IgD-negative memory B cell (primary cell): ENCODE results near the gene TPI1. TPM values are rescaled to one million over a fixed set of nuclear protein-coding genes. Genes with fewer than 3 reads are reported as not detected.

Source experiments
- H3K27ac Mint-ChIP-seq, 3 donors: one replicate each; pipeline ENCODE4 v1.8.0; 2020 to 2022; ENCODE audit warnings: mild to moderate bottlenecking in 3 of 3, mixed read lengths in 3 of 3, moderate library complexity in 1 of 3
- H3K27me3 Mint-ChIP-seq: one replicate; pipeline ENCODE4 v1.8.0; 2021; ENCODE audit warnings: mixed read lengths
- H3K36me3 Mint-ChIP-seq: one replicate; pipeline ENCODE4 v1.8.0; 2020; ENCODE audit warnings: mild to moderate bottlenecking, mixed read lengths
- H3K4me1 Mint-ChIP-seq, 3 donors: one replicate each; pipeline ENCODE4 v1.8.0; 2020 to 2022; ENCODE audit warnings: mixed read lengths in 3 of 3, mild to moderate bottlenecking in 1 of 3
- H3K4me3 Mint-ChIP-seq, 4 donors: one replicate each; pipeline ENCODE4 v1.8.0; 2020 to 2022; ENCODE audit warnings: mild to moderate bottlenecking in 4 of 4, mixed read lengths in 4 of 4, moderate library complexity in 3 of 4
- H3K9me3 Mint-ChIP-seq, 3 donors: one replicate each; pipeline ENCODE4 v1.8.0; 2020 to 2021; ENCODE audit warnings: mixed read lengths in 3 of 3, mild to moderate bottlenecking in 1 of 3
- polyA plus RNA-seq: library from polyadenylated mRNA; unstranded; fragments of 300-500 nt; fragmentation: Illumina TruSeq; gene quantifications from one replicate; pipeline ENCODE4 v1.2.3, GENCODE V29; 2021

Gene TPI1
- polyA plus RNA-seq, 1 donor from 2014 or later = 490 TPM

DNA sequence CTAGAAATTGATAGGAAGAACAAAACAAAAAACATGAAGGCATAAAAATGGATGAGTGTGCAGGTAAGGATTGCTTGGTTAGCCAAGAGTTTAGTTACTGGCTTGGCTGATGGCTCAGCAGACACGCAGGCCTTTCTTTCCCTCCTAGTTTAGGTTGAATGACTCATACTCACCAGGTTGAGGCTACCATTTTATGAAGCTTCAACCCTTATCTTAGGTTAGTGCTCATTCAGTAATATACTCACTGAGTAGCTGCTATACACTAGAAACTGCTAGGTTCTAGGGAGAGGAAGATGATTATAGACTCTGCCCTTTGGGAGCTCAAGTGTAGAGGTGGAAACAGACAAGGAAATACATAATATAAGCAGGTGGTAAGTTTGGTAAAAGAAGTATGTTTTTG is 33.1 kb upstream of the TPI1 start:
- Mint-ChIP-seq H3K36me3 (peaks cover 1% of the 10 kb centered on the region), H3K9me3 (no peaks in the 10 kb centered on the region), H3K27ac (no peak overlapping the region), H3K4me1 (peaks cover 4 to 7% (median 5%) of the 10 kb centered on the region in 3 donors), H3K27me3 (peaks cover 20% of the 10 kb centered on the region), H3K4me3 (no peak overlapping the region)

DNA sequence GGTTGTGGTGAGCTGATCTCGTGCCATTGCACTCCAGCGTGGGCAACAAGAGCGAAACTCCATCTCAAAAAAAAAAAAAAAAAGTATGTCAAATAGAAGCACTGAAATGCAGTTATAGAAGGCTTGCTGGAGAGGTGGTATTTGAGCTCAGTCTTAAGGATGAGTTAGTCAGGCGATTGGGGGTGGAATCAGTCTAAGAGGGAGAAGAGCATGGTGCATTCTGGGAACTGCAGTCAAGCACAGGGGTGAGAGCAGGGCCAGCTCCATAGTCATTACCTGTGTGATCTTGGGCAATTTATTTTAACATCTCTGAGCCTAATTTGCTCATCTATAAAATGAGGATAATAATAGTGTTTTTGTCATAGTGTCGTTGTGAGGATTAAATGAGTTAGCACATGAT is 32.5 kb upstream of the TPI1 start:
- peaks cover 5 to 10% (median 9%) of the 10 kb centered on the region in 3 donors for H3K4me1 Mint-ChIP-seq
- H3K4me3 Mint-ChIP-seq = no peak overlapping the region
- no peaks in the 10 kb centered on the region for H3K9me3 Mint-ChIP-seq
- no peak overlapping the region for H3K27ac Mint-ChIP-seq
- peaks cover 1% of the 10 kb centered on the region for H3K36me3 Mint-ChIP-seq
- H3K27me3 Mint-ChIP-seq = peaks cover 15% of the 10 kb centered on the region

DNA sequence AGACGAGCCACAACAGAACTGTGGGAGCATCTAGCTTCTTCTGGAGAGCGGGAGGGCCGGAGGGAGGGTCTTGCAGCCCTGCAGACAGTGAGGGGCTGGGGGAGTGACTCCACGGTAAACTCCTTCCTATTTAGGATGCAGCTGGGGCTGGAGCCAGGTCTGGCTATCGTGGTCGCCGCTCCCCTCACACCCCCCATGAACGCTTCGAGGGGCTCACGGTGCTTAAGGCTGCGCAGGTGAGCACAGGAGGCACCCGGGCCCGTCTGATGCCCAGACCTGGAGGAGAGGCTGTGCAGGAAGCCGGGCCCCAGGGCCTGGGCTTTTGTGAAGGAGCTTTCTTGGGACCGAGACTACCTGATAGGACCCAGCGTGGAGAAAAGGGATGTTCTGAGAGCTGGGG is 30.5 kb upstream of the TPI1 start:
- H3K36me3 Mint-ChIP-seq = no peaks in the 10 kb centered on the region
- H3K9me3 Mint-ChIP-seq = no peaks in the 10 kb centered on the region
- H3K27ac Mint-ChIP-seq = no peak overlapping the region

DNA sequence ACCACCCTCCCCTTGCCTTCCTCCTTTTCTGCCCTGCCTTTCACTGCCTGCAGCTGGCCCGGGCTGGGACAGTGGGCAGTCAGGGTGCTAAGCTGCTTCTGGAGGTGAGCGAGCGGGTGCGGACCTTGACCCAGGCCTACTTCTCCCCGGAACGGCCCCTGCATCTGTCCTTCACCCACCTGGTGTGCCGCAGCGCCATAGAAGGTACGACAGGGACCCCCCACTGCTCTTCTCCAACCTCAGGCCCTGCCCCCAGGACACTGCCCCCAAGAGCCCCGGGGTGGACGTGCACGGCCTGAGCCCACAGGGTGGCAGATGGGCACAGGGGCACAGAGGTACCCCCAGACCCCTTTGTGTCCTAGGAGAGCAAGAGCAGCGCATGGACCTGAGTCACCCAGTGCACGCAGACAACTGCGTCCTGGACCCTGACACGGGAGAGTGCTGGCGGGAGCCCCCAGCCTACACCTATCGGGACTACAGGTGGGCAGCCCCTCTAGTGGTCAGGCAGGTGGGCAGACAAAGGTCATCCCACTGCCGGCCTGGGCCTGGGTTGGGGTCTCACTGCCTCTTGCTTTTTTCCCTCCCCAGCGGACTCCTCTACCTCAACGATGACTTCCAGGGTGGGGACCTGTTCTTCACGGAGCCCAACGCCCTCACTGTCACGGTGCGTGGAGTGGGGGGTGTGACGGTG is 29.8 kb upstream of the TPI1 start:
- no peaks in the 10 kb centered on the region for H3K36me3 Mint-ChIP-seq
- H3K4me3 Mint-ChIP-seq = no peak overlapping the region
- H3K27me3 Mint-ChIP-seq = peaks cover 2% of the 10 kb centered on the region
- H3K9me3 Mint-ChIP-seq = no peaks in the 10 kb centered on the region
- H3K27ac Mint-ChIP-seq = no peak overlapping the region
- peaks cover 10 to 15% (median 14%) of the 10 kb centered on the region in 3 donors for H3K4me1 Mint-ChIP-seq

More for the DNA sequence above, 30.5 kb upstream of the TPI1 start:
- Mint-ChIP-seq H3K27me3 (peaks cover 4% of the 10 kb centered on the region), H3K4me1 (peaks cover 10 to 15% (median 14%) of the 10 kb centered on the region in 3 donors), H3K4me3 (no peak overlapping the region)

DNA sequence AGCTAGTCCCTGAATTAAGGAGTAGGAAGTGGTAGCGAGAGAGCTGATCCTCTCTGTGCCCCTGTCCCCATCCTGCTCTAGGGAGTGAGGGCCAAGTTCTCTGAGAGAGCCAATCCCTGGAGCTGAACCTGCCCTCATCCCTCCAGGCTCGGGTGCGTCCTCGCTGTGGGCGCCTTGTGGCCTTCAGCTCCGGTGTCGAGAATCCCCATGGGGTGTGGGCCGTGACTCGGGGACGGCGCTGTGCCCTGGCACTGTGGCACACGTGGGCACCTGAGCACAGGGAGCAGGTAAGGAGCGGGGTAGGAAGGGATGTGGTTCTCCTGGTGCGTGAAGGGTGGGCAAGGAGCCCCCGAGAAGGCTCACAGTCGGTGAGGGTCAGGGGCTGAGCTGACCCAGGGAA is 28.5 kb upstream of the TPI1 start:
- Mint-ChIP-seq H3K27ac (no peak overlapping the region), H3K9me3 (no peaks in the 10 kb centered on the region), H3K4me3 (no peak overlapping the region), H3K27me3 (peaks cover 2% of the 10 kb centered on the region), H3K4me1 (peaks cover 10 to 15% (median 14%) of the 10 kb centered on the region in 3 donors), H3K36me3 (no peaks in the 10 kb centered on the region)

DNA sequence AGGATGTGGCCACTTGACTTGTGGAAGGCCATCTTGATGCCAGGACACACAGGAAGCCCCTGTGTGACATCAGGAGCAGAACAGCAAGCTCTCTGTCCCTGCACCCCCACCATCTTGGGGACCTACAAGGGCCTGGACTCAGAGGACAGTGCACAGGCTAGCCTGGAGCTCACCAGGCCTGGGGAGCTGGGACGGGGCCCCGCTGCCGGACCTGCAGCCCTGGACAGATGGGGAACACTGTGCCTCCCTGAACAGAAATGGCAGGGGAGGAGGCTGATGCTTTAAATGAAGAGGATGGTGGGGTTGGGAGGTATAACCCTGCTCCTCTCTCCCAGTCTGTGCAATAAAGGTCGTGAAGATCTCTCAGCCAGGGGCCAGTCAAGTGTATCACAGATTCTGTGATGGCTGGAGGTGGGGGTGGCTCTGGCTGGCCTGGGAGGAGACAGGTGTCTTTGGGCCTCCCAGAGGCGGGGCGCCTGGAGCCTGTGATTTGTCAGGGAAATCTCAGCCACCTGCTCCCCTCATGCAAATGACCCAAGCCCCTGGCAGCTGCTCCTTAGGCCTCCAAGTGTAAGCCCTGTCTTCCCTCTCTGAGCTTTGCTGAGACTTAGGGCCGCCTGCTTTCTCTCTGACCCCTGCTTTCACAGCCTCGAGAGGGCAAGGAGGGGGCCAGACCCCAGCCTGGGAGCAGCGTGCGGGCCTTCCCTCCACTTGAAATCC is 27.7 kb upstream of the TPI1 start:
- H3K9me3 Mint-ChIP-seq = no peaks in the 10 kb centered on the region
- H3K27me3 Mint-ChIP-seq = peaks cover 2% of the 10 kb centered on the region
- H3K36me3 Mint-ChIP-seq = no peaks in the 10 kb centered on the region
- peak overlapping the region in 2 of 3 donors; percentile 23 to 59 for H3K27ac Mint-ChIP-seq
- peaks cover 10 to 15% (median 14%) of the 10 kb centered on the region in 3 donors for H3K4me1 Mint-ChIP-seq
- H3K4me3 Mint-ChIP-seq = peak overlapping the region in 2 of 4 donors; percentile 67 to 85

DNA sequence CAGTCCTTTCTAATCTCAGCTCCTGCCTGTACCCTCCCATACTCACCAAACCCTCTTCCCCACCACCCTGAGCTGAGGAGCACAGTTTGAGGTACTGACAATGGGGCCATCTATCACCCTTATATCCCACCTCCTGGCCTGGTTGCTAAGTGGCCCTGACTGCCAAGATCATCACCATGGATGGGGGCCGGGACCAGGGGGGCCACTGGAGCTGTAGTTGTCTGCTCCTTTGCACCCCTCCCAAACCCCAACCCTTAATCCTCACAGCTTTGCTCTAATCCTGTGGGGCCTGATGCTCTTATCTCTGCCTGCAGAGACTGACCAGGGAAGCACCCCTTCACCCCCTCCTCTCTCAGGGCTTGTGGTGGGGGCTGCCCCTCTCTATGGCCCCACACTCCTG is 27.0 kb upstream of the TPI1 start:
- Mint-ChIP-seq H3K9me3 (no peaks in the 10 kb centered on the region), H3K36me3 (no peaks in the 10 kb centered on the region), H3K27me3 (no peaks in the 10 kb centered on the region), H3K27ac (peak overlapping the region in 2 of 3 donors; percentile 23 to 78), H3K4me3 (peak overlapping the region in 2 of 4 donors; percentile 67 to 85), H3K4me1 (peaks cover 10 to 15% (median 14%) of the 10 kb centered on the region in 3 donors)

DNA sequence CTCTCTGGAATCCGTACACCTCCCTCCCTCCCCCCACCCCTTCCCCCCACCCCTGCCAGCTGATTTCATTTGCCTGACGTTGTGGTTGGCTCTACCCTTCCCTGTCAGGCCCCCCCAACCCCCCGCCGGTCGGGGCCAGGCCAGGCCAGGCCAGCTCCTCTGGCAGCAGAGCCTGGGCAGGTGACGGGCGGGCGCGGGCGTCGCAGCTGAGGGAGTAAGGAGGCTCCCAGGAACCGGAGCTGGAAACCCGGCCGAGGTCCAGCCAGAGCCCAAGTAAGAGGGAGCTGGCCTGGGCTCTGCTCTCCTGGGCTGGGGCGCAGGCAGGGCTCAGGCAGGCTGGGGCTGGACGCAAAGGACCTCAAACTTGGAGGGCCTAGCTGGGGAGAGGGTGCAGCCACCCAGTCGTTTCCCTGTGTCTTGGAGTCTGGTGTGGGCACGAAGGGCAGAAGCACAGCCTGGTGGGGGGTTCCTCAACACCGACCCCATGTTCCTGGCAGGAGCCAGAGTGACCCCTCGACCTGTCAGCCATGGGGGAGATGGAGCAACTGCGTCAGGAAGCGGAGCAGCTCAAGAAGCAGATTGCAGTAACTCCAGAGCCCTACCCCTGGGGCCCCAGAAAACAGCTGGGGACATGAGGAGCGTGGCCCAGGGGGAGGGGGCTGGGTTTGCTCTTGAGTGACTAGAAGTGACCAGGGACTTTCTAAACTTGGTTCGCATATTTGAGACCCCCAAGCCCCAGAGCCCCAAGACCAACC is 26.4 kb upstream of the TPI1 start, which contains the start of gene GNB3:
Gene GNB3, plus strand, starts transcription at position 165 of the 755 bp plus-strand sequence. Its CDS starts 363 bp downstream, at position 528.
- peak within 1 kb of the TSS in 2 of 3 donors; percentile 23 to 78 for H3K27ac Mint-ChIP-seq
- H3K4me3 Mint-ChIP-seq = peak within 1 kb of the TSS in 2 of 4 donors; percentile 67 to 85
- no peaks in the 10 kb centered on the region for H3K9me3 Mint-ChIP-seq
- peaks cover 10 to 14% (median 12%) of the 10 kb centered on the region in 3 donors for H3K4me1 Mint-ChIP-seq
- H3K27me3 Mint-ChIP-seq = no peaks in the 10 kb centered on the region
- H3K36me3 Mint-ChIP-seq = no peaks in the 10 kb centered on the region

DNA sequence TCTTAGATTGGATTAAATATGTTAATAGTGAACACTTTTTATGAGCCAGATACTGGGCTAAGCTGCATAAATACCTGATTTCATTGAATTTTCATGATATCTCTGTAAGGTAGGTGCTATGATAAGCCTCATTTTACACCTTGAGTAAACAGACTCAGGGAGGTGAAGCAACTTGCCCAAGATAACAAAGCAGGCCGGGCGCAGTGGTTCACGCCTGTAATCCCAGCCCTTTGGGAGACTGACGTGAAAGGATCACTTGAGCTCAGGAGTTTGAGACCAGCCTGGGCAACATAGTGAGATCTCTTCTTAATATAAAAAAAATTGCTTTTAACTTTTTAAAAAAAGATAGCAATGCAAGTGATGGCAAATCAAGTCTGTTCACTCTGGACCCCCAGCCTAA is 25.3 kb upstream of the TPI1 start:
- H3K36me3 Mint-ChIP-seq = no peaks in the 10 kb centered on the region
- H3K27ac Mint-ChIP-seq = no peak overlapping the region
- no peaks in the 10 kb centered on the region for H3K9me3 Mint-ChIP-seq
- H3K4me3 Mint-ChIP-seq = no peak overlapping the region
- no peaks in the 10 kb centered on the region for H3K27me3 Mint-ChIP-seq
- H3K4me1 Mint-ChIP-seq = peaks cover 10 to 14% (median 12%) of the 10 kb centered on the region in 3 donors

DNA sequence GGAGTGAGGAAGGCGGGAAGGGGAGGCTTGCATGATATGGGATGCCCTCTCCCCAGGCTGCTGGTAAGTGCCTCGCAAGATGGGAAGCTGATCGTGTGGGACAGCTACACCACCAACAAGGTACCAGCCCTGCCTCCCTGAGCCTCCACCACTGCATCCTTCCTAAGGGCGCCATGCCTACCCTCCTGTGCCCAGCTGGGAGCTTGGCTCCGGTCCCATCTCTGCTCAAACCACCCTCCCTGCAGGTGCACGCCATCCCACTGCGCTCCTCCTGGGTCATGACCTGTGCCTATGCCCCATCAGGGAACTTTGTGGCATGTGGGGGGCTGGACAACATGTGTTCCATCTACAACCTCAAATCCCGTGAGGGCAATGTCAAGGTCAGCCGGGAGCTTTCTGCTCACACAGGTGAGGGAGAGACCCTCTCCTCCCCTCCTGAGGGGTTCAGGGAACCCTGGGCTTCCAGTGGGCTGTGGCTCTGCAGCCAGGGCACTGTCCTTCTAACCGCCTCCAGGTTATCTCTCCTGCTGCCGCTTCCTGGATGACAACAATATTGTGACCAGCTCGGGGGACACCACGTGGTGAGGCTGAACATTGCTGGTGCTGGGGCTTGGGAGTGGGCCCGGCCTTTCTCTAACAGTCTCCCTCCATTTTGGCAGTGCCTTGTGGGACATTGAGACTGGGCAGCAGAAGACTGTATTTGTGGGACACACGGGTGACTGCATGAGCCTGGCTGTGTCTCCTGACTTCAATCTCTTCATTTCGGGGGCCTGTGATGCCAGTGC is 24.0 kb upstream of the TPI1 start:
- Mint-ChIP-seq H3K9me3 (no peaks in the 10 kb centered on the region), H3K36me3 (no peaks in the 10 kb centered on the region), H3K27ac (no peak overlapping the region), H3K4me3 (no peak overlapping the region), H3K27me3 (no peaks in the 10 kb centered on the region), H3K4me1 (peaks cover 10 to 12% (median 12%) of the 10 kb centered on the region in 3 donors)

DNA sequence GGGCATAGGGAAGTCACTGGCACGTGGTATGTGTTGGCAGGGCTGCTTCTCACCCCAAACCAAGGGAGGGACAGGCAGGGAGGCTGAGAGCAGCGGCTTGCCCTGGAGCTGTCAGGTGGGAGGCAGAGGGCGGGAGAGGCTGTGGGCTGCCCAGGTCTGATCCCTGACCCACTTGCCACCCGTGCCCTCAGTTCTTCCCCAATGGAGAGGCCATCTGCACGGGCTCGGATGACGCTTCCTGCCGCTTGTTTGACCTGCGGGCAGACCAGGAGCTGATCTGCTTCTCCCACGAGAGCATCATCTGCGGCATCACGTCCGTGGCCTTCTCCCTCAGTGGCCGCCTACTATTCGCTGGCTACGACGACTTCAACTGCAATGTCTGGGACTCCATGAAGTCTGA is 21.9 kb upstream of the TPI1 start:
- Mint-ChIP-seq H3K4me1 (peaks cover 0 to 7% (median 4%) of the 10 kb centered on the region in 3 donors), H3K9me3 (no peaks in the 10 kb centered on the region), H3K4me3 (no peak overlapping the region), H3K36me3 (no peaks in the 10 kb centered on the region), H3K27ac (peak overlapping the region in 1 of 3 donors; percentile 62), H3K27me3 (no peaks in the 10 kb centered on the region)

DNA sequence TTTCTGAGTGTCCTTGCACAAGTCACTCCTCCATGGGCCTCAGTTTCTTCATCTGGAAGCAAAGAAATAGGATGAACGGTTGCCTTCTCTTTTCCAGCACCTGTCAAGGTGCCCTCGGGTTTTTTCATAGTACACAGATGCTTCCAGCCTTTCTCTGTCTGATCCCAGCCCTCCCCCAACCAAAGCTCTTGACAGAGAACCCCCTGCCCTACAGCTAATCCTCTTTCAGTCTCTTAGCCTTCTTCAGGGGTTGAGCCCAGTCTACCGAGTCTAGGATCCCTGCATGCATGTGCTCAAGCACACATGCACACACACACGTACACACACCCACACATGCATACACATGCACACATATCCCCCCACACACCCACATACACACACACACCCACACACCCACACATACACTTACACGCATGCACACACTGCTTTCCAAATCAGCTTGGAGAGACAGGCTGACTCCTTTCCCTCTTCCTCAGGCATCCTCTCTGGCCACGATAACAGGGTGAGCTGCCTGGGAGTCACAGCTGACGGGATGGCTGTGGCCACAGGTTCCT is 20.9 kb upstream of the TPI1 start:
- Mint-ChIP-seq H3K4me3 (no peak overlapping the region), H3K36me3 (no peaks in the 10 kb centered on the region), H3K4me1 (peaks cover 4 to 12% (median 8%) of the 10 kb centered on the region in 3 donors), H3K9me3 (no peaks in the 10 kb centered on the region), H3K27me3 (no peaks in the 10 kb centered on the region), H3K27ac (no peak overlapping the region)

DNA sequence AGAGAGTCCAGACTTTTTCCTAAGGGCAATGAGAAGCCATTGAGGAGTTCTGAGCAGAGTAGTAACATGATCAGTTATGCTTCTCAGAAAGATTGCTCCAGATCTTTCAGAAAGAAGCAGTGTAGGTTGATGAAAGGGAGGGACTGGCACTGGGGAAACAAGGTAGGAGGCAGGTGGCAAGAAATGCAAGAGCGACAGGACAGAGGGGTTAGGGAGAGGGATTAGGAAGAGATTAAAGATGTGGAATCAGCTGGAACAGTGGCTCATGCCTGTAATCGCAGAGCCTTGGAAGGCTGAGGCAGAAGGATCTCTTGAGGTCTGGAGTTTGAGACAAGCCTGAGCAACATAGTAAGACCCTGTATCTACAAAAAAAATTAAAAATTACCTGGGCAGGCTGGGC is 19.7 kb upstream of the TPI1 start:
- no peak overlapping the region for H3K27ac Mint-ChIP-seq
- H3K9me3 Mint-ChIP-seq = no peaks in the 10 kb centered on the region
- H3K27me3 Mint-ChIP-seq = no peaks in the 10 kb centered on the region
- no peaks in the 10 kb centered on the region for H3K36me3 Mint-ChIP-seq
- H3K4me1 Mint-ChIP-seq = peaks cover 4 to 12% (median 10%) of the 10 kb centered on the region in 3 donors
- peak overlapping the region in 1 of 4 donors; percentile 8 for H3K4me3 Mint-ChIP-seq

DNA sequence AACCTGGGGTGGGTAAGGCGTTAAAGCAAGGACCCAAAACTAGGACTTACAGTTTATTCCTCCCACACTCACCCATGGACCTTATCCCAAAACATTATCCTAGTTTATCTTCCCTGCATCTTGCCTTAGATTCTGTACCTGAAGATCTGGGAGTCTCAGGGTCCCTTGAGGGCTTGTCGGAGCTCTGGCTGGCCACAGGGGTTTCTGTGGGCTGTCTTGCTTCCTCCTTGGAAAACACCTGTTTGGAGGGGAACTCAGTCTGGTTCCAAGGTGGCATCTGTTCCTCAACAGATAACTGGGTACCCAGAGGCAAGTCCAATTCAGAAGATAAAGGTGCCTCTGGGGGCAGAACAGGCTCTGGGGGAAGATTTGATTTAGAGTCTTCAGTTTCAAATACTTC is 17.9 kb upstream of the TPI1 start:
- no peaks in the 10 kb centered on the region for H3K9me3 Mint-ChIP-seq
- H3K27ac Mint-ChIP-seq = no peak overlapping the region
- H3K4me1 Mint-ChIP-seq = peaks cover 9 to 21% (median 10%) of the 10 kb centered on the region in 3 donors
- H3K4me3 Mint-ChIP-seq = peak overlapping the region in 1 of 4 donors; percentile 42
- H3K36me3 Mint-ChIP-seq = no peaks in the 10 kb centered on the region
- H3K27me3 Mint-ChIP-seq = no peaks in the 10 kb centered on the region
